Left lung (tissue), 10 donors: ENCODE measurements around the gene CALML5. TPM values are rescaled to one million over a fixed set of nuclear protein-coding genes. Genes with fewer than 3 reads are reported as not detected.
A peak's percentile ranks its signal among the peaks of the same experiment; 100 is the strongest.

ENCODE experiments used
- ATAC-seq: fragments of 200-7000 bp; cut with Tn5 transposase; one replicate; pipeline ENCODE4 v1.9.1; 2020; ENCODE audit warnings: moderate library complexity
- DNase-seq, 4 donors: peaks; one replicate each; pipeline ENCODE4 v3.0.0-alpha.2; 2013 to 2020
- H3K27ac ChIP-seq, 2 donors: fragments of 200-600 bp; sonication (generic) in 1 of 2; one replicate each; pipeline versions ENCODE4 v1.5.0 to v1.8.0; 2020 to 2021
- H3K27me3 ChIP-seq, 2 donors: fragments of 200-600 bp; sonication (generic) in 1 of 2; one replicate each; pipeline versions ENCODE4 v1.5.0 to v1.8.0; 2020 to 2021
- H3K36me3 ChIP-seq, 2 donors: fragments of 200-600 bp; sonication (generic) in 1 of 2; one replicate each; pipeline versions ENCODE4 v1.5.0 to v1.8.0; 2020 to 2021
- H3K4me1 ChIP-seq, 2 donors: fragments of 200-600 bp; one replicate each; pipeline ENCODE4 v1.8.0; 2021
- H3K4me3 ChIP-seq, 2 donors: fragments of 200-600 bp; sonication (generic) in 1 of 2; one replicate each; pipeline versions ENCODE4 v1.5.0 to v1.8.0; 2020 to 2021; ENCODE audit warnings: mild to moderate bottlenecking in 1 of 2
- H3K9me3 ChIP-seq, 2 donors: fragments of 200-600 bp; sonication (generic) in 1 of 2; one replicate each; pipeline versions ENCODE4 v1.5.0 to v1.8.0; 2020 to 2021
- intact Hi-C, 2 donors: fragments of 100-400 bp; cut with DNase I; formaldehyde crosslinking; loops; one replicate each; pipeline versions ENCODE4 v1.11.2 to v1.14.2; 2022
- polyA plus RNA-seq, 6 donors: library from polyadenylated mRNA; unstranded; fragments of 120-200 nt; gene quantifications; one replicate each; pipeline ENCODE4 v1.2.1, GENCODE V29; 2013; ENCODE audit not compliant: insufficient read length in 6 of 6
- total RNA-seq, 2 donors: library from RNA; stranded (reverse); fragmentation: NEBNext Ultra II Directional; extraction: Animal tissue kit (Norgen Biotek cat#: 25700); gene quantifications; one replicate each; pipeline ENCODE4 v1.2.1, GENCODE V29; 2021
- TF ChIP-seq, protein P1 (sequence below), 2 donors: fragments of 200-600 bp; sonication (generic) in 1 of 2; IDR thresholded peaks; one replicate each; pipeline versions ENCODE4 v1.5.0 to v1.8.0; 2021; ENCODE audit warnings: antibody characterized with exemption in 2 of 2
- donor health status: DM: no; HTN: yes; CAD: no.
- donor health status: DM: no; HTN: no; CAD: no.

CALML5 gene
- total and polyA plus RNA-seq, 8 donors = not detected

- TF ChIP-seq, protein P1, sequence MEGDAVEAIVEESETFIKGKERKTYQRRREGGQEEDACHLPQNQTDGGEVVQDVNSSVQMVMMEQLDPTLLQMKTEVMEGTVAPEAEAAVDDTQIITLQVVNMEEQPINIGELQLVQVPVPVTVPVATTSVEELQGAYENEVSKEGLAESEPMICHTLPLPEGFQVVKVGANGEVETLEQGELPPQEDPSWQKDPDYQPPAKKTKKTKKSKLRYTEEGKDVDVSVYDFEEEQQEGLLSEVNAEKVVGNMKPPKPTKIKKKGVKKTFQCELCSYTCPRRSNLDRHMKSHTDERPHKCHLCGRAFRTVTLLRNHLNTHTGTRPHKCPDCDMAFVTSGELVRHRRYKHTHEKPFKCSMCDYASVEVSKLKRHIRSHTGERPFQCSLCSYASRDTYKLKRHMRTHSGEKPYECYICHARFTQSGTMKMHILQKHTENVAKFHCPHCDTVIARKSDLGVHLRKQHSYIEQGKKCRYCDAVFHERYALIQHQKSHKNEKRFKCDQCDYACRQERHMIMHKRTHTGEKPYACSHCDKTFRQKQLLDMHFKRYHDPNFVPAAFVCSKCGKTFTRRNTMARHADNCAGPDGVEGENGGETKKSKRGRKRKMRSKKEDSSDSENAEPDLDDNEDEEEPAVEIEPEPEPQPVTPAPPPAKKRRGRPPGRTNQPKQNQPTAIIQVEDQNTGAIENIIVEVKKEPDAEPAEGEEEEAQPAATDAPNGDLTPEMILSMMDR (IDR thresholded peaks at IDR 0.05) = no peak
- DNase-seq = peak in 1 of 4 donors; percentile 27
- intact Hi-C loops = no loop called here
These were observed 8.5 kb downstream of the CALML5 start for GRCh38 chr10:5490698-5491464.

GRCh38 chr10:5490032-5490431 is 9.3 kb downstream of the CALML5 start:
- TF ChIP-seq, protein P1 (IDR thresholded peaks at IDR 0.05) = no peak
- peaks cover 0 to 10% of the 10 kb centered on the region in 2 donors for H3K9me3 ChIP-seq
- no peaks in the 10 kb centered on the region for H3K4me1 ChIP-seq
- no peak for DNase-seq
- no peaks in the 10 kb centered on the region for H3K27me3 ChIP-seq
- H3K4me3 ChIP-seq = no peak overlapping the region
- H3K36me3 ChIP-seq = no peaks in the 10 kb centered on the region
- intact Hi-C loops = no loop called here
- no peak for ATAC-seq
- H3K27ac ChIP-seq = no peak overlapping the region

More at GRCh38 chr10:5490698-5491464, 8.5 kb downstream of the CALML5 start:
- H3K27ac ChIP-seq = no peak overlapping the region
- H3K4me1 ChIP-seq = no peaks in the 10 kb centered on the region
- ATAC-seq = no peak
- H3K9me3 ChIP-seq = peaks cover 0 to 10% of the 10 kb centered on the region in 2 donors
- no peak overlapping the region for H3K4me3 ChIP-seq
- H3K27me3 ChIP-seq = no peaks in the 10 kb centered on the region
- no peaks in the 10 kb centered on the region for H3K36me3 ChIP-seq

- Histone ChIP-seq H3K27me3 (no peaks in the 10 kb centered on the region), H3K36me3 (no peaks in the 10 kb centered on the region), H3K9me3 (peaks cover 0 to 10% of the 10 kb centered on the region in 2 donors), H3K4me3 (no peak overlapping the region), H3K27ac (no peak overlapping the region), H3K4me1 (no peaks in the 10 kb centered on the region)
- ATAC-seq (peak; percentile 51), DNase-seq (peak in 1 of 4 donors; percentile 67)
- intact Hi-C loops = no loop called here
- TF ChIP-seq, protein P1 (IDR thresholded peaks at IDR 0.05) = no peak
These were observed 10.9 kb downstream of the CALML5 start for GRCh38 chr10:5488272-5489161.

- Histone ChIP-seq H3K4me3 (no peak overlapping the region), H3K27ac (no peak overlapping the region), H3K9me3 (peaks cover 0 to under 1% of the 10 kb centered on the region in 2 donors), H3K4me1 (no peaks in the 10 kb centered on the region), H3K36me3 (no peaks in the 10 kb centered on the region), H3K27me3 (no peaks in the 10 kb centered on the region)
- DNase-seq (peak in 1 of 4 donors; percentile 38), ATAC-seq (no peak)
- TF ChIP-seq, protein P1 (IDR thresholded peaks at IDR 0.05) = no peak
- intact Hi-C loops = no loop called here
These were observed 12.5 kb downstream of the CALML5 start for GRCh38 chr10:5486853-5487235.
